ENCODE results near the gene PTGES2.

DNA sequence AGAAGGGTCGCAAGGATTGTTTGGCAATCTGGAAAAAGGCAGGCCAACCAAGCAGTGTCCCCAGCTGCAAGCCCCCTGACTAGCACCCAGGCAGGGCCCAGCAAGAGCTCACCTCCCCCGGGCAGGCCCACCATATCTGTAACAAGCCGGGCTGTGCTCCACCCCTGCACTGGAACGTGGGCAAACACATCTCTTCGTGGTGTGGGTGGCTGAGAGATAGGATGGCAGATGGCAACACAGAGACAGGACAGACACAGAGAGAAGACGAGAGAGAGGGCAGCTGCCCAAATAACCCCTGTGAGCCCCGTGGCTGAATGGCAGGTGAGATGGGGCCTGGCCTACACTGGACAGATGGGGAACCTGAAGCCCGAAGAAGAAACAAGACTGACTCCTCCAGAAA is 42.0 kb upstream of the PTGES2 start:
- TF ChIP-seq, protein P1, sequence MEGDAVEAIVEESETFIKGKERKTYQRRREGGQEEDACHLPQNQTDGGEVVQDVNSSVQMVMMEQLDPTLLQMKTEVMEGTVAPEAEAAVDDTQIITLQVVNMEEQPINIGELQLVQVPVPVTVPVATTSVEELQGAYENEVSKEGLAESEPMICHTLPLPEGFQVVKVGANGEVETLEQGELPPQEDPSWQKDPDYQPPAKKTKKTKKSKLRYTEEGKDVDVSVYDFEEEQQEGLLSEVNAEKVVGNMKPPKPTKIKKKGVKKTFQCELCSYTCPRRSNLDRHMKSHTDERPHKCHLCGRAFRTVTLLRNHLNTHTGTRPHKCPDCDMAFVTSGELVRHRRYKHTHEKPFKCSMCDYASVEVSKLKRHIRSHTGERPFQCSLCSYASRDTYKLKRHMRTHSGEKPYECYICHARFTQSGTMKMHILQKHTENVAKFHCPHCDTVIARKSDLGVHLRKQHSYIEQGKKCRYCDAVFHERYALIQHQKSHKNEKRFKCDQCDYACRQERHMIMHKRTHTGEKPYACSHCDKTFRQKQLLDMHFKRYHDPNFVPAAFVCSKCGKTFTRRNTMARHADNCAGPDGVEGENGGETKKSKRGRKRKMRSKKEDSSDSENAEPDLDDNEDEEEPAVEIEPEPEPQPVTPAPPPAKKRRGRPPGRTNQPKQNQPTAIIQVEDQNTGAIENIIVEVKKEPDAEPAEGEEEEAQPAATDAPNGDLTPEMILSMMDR (IDR thresholded peaks at IDR 0.05): no peak
- TF ChIP-seq POLR2A (IDR thresholded peaks at IDR 0.05): no peak
